OCI-LY1 (cell line): ENCODE data around the gene ADARB2.

Experiments
- EZH2 ChIP-seq: fragments of 200-600 bp; sonication (generic), shearing (Covaris generic); IDR thresholded peaks from 2 replicates; pipeline ENCODE4 v1.8.0; 2017; ENCODE audit warnings: borderline replicate concordance, mixed run types, mild to moderate bottlenecking, antibody characterized with exemption, low read length, moderate library complexity, mixed read lengths
- TF ChIP-seq, protein P1 (sequence below): fragments of 200-600 bp; sonication (generic), shearing (Covaris generic); IDR thresholded peaks from 2 replicates; pipeline ENCODE4 v1.5.1; 2017; ENCODE audit warnings: mild to moderate bottlenecking, antibody characterized with exemption, low read length, moderate library complexity, mixed read lengths

- TF ChIP-seq, protein P1, sequence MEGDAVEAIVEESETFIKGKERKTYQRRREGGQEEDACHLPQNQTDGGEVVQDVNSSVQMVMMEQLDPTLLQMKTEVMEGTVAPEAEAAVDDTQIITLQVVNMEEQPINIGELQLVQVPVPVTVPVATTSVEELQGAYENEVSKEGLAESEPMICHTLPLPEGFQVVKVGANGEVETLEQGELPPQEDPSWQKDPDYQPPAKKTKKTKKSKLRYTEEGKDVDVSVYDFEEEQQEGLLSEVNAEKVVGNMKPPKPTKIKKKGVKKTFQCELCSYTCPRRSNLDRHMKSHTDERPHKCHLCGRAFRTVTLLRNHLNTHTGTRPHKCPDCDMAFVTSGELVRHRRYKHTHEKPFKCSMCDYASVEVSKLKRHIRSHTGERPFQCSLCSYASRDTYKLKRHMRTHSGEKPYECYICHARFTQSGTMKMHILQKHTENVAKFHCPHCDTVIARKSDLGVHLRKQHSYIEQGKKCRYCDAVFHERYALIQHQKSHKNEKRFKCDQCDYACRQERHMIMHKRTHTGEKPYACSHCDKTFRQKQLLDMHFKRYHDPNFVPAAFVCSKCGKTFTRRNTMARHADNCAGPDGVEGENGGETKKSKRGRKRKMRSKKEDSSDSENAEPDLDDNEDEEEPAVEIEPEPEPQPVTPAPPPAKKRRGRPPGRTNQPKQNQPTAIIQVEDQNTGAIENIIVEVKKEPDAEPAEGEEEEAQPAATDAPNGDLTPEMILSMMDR = no peak
- no peak for TF ChIP-seq EZH2
Measured at GRCh38 chr10:1400101-1401070, 336.9 kb downstream of the ADARB2 start.
